Cerebellar nuclear complex (tissue), 1 donor: Measurements from ENCODE around the gene PRIMPOL.
"Not testable (repeated sequence)": the region's sequence is repeated elsewhere in the genome, so short reads cannot be mapped to it uniquely, and the experiment has no call there.

Experiments
- DNase-seq, 2 experiments: peaks; one replicate each; lab custom pipeline; 2025; lab: John Stamatoyannopoulos, UW

PRIMPOL gene, protein sequence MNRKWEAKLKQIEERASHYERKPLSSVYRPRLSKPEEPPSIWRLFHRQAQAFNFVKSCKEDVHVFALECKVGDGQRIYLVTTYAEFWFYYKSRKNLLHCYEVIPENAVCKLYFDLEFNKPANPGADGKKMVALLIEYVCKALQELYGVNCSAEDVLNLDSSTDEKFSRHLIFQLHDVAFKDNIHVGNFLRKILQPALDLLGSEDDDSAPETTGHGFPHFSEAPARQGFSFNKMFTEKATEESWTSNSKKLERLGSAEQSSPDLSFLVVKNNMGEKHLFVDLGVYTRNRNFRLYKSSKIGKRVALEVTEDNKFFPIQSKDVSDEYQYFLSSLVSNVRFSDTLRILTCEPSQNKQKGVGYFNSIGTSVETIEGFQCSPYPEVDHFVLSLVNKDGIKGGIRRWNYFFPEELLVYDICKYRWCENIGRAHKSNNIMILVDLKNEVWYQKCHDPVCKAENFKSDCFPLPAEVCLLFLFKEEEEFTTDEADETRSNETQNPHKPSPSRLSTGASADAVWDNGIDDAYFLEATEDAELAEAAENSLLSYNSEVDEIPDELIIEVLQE

DNA sequence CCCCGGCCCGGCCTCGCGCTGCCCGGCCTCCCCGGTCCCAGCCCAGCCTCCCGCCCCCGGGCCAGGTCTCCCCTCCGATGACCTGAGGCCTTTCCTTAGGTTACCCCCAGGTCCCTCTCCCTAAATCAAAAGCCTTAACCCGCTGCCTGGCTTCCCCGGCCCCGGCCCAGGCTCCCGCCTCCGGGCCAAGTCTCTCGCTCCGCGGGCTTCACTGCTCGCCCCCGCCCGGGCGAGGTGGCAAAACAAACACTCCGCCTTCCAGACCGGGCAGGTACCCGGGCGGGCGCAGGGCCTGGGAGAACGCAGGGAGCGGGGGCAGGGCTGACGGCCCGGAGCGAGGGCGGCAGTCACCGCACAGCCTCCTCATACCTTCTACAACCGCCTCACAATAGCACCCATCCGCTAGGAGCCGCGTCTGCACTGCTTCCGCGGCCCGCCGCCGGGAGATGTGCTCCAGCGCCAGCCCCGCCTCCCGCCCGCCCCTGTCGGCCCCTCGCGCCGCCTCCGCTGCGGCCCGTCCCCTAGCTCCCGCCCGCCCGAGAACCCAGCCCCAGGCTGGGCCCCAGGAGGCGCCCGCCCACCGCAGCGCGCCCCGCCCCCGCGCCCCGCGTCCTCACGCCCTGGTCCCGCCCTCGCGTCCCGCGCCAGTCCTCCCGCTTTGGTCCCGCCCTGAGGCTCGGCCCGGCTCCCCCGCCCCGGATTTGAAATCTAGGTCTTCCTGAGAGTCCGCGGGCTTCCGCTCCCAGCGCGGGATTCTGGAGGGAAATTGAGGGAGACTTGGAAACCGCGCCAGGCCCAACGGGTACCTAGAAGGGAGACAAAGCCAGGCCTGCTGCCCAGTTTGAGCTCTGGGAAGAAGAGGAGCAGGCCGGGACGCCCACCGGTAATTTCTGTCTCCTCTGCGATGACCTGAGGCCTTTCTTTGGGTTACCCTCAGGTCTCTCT lies at the start of gene PRIMPOL, which contains the start of gene CASP3:
Gene PRIMPOL (plus strand): TSS at position 713 of the 945 bp plus-strand sequence. CDS start 7,403 bp downstream, outside the sequence.
Gene CASP3 (minus strand): TSS at position 422 of the 945 bp plus-strand sequence. CDS start 10,994 bp downstream, outside the sequence.
- DNase-seq, result peak; percentile 75 to 83

DNA sequence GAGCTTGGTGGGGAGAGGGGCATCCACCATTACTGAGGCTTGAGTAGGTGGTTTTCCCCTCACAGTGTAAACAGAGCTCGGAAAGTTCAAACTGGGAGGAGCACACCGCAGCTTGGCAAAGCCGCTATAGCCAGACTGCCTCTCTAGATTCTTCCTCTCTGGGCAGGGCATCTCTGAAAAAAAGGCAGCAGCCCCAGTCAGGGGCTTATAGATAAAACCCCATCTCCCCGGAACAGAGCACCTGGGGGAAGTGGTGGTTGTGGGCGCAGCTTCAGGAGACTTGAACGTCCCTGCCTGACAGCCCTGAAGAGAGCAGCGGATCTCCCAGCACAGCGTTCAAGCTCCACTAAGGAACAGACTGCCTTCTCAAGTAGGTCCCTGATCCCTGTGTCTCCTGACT lies 48.6 kb upstream of the PRIMPOL start:
- DNase-seq, result not testable (repeated sequence)

DNA sequence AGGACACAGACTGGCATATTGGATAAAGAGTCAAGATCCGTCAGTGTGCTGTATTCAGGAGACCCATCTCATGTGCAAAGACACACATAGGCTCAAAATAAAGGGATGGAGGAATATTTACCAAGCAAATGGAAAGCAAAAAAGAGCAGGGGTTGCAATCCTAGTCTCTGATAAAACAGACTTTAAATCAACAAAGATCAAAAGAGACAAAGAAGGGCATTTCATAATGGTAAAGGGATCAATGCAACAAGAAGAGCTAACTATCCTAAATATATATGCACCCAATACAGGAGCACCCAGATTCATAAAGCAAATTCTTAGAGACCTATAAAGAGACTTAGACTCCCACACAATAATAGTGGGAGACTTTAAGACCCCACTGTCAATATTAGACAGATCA lies 46.7 kb upstream of the PRIMPOL start:
- DNase-seq, result not testable (repeated sequence)

DNA sequence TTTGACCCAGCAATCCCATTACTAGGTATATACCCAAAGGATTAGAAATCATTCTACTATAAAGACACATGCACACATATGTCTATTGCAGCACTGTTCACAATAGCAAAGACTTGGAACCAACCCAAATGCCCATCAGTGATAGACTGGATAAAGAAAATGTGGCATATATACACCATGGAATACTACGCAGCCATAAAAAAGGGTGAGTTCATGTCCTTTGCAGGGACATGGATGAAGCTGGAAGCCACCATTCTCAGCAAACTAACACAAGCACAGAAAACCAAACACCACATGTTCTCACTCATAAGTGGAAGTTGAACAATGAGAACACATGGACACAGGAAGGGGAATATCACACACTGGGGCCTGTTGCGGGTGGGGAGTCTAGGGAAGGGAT lies 42.1 kb upstream of the PRIMPOL start:
- not testable (repeated sequence) for DNase-seq

DNA sequence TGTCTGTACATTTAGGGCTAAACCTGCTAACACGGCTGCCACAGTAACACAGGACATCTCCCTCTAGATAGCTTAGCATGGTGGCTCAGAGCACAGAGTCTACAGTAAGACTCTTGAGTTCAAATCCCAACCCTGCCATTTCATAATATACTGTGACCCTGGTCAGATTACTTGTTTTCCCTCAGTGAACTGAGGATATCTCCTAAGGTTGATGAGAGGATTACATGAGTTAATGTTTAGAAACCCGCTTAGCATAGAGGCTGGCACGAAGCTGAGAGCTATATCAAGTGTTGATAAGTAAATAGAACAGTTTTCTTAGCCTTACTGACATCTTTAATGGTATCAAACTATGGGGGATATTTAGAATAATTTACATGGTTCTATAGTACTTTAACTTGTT lies 37.5 kb upstream of the PRIMPOL start:
- no peak for DNase-seq

DNA sequence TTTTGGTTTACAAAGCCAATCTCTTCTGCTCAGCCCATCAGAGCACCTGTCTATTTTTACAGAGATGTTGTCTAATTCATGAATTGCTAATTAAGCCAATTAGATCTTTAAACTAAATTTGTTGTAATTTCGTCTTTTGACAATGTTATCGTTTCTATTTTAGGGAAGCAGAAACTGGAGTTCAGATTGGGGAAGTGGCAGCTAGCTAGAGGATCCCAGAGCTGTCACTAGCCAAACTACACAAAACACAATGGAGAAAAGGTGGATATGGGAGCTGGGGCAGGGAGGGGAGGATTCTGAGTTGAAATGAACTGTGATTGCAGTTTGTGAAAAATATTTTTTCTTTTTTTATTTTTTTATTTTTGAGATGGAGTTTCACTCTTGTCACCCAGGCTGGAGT lies 36.1 kb upstream of the PRIMPOL start:
- DNase-seq, result no peak

DNA sequence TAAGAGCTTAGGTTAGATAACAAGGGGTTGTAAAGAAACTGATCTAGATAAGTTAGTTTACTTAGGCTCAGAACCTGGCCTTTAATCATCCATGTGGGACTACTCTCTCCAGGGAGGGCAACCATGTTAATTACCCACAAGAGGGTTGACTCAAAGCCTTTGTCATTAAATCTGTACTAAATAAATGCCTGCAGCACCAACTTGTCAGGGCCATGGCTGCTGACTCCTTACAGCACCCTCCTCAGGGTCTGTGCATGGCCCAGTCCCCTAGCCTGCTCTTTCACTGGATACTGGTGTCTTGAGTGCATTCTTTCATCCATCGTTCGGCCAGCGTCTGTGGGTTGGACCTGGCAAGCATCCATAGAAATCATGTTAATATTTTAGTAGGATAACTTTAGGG lies 35.0 kb upstream of the PRIMPOL start:
- DNase-seq, result no peak

DNA sequence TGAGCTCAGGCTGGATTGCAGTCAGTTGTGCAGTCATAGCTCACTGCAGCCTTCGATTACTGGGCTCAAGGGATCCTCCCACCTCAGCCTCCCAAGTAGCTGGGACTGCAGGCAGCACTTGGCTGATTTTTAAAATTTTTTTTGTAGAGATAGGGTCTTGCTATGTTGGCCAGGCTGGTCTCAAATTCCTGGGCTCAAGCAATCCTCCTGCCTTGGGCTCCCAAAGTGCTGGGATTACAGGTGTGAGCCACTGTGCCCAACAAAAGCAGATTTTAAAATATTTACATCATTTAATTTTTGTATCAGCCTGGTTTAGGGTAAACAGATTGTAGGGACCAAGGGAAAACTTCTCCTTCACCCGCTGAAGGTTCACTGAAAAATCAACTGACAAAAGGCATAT lies 33.4 kb upstream of the PRIMPOL start:
- DNase-seq, result not testable (repeated sequence)

DNA sequence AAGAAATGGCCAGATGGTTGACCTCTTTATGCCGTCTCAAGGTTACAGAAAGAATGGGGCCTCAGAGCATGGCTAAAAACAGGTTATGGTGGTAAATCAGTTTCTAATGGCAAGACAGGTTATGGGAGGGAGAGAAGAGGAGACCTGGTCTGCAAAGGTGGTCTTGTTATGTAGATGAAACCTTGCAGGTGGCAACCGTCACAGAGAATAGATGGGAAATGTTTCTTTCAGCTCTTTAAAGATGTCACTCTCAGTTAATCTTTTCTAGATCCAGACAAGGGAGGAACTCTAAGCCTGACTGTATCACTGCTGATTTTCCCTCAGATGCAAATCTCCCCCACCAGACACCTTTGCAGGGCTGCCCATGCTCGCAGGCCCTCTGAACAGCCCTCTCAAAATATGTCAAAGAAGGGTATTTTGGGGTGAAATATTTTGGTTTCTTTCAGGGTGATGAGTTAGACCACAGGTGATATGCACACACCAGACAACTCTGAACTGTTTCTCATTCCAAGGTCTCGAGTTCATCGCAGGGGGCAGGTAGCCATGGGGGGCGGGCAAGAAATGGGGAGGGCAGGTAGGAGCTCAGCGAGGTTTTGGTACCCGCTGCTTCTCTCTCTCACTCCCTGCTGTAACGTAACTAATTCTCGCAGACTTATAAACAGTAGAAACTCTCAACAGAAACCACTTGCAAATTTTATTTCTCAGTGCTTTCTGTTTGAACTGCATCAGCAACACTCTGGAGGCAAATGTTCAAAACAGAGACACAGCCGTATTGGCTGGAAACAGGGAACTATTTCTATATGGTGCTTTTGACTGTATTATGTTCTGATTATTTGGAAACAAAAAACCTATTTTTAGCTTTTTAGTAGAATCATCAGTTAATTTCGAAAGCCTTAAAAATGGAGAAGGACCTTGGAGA lies 32.6 kb upstream of the PRIMPOL start:
- DNase-seq, result no peak

DNA sequence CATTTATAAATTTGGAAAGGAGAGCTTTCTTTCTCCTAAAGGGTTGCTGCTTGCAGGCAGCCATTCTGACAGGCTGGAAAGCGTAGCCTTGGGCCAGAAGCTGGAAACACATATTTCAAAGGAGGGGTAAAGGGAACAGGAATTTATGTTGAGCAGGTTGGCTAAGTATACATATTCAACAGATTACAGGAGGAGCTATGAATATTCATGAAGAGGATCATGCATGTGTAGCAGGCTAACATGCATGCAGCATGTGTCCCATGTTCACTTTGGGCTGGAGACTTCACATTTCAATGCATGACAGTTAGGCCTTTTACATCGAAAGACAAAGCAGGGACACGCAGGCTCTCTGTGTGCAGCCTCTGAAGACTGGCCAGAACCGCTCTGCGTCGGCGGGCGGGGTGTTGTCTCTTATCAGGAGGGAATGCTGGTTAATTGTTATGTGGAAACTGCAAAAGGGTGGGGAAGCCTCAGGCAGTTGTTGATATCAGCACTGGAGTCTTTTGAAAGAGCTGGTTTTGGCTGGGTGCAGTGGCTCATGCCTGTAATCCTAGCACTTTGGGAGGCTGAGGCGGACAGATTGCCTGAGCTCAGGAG lies 31.8 kb upstream of the PRIMPOL start:
- no peak for DNase-seq

DNA sequence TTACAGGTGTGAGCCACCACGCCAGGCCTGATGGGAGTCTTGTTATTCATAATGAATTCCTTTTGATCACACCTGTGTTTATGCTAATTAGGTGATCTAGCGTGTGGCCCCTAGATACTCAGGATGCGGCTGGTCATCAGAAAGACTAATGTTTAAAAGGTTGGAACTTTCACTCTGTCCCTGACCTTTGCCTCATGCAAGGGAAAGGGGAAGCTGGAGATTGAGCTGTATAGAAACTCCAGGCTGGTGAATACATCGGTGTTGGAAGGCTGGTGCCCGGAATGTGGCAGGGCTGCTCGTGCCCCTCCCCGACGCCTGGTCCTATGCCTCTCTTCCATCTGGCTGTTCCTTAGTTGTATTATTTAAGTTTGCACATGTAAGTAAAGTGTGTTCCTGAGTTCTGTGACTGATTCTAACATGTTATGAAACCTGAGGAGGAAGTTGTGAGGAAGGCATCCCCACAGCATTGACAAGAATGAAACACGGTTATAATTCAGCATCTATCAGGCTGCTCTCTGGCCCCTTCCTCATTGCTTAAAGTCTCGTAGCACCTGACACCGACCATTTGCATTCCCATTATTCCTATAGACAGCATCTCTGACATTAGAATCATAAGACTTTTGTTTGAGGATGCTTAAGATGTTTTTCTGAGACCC lies 29.2 kb upstream of the PRIMPOL start:
- no peak for DNase-seq

DNA sequence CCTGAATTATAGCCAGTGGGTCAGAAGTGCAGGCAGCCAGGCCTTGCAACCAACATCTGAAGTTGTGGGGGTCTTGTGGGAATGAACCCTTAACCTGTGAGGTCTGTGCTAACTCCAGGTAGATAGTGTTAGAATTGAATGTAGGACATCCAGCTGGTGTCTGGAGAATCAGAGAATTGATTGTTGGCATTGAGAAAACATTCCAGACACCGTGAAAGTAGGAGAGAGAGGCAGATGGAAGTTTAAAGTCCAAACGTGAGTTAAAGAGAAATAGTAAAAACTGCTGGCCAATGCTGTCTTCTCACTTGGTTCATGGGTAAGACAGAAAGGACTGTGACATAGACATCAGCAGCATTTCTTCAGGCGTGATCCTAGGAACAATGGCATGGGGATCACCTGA lies 28.0 kb upstream of the PRIMPOL start:
- no peak for DNase-seq

DNA sequence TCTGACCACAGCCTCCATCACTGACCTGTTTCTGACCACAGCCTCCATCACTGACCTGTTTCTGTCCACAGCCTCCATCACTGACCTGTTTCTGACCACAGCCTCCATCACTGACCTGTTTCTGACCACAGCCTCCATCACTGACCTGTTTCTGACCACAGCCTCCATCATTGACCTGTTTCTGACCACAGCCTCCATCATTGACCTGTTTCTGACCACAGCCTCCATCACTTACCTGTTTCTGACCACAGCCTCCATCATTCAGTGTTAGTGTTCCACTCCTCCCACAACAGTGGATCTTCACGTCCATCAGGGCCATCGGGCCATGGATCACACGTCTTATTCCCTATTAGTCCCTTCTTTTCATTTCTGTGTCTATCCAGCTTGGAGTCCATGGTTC lies 25.0 kb upstream of the PRIMPOL start:
- DNase-seq, result not testable (repeated sequence)

DNA sequence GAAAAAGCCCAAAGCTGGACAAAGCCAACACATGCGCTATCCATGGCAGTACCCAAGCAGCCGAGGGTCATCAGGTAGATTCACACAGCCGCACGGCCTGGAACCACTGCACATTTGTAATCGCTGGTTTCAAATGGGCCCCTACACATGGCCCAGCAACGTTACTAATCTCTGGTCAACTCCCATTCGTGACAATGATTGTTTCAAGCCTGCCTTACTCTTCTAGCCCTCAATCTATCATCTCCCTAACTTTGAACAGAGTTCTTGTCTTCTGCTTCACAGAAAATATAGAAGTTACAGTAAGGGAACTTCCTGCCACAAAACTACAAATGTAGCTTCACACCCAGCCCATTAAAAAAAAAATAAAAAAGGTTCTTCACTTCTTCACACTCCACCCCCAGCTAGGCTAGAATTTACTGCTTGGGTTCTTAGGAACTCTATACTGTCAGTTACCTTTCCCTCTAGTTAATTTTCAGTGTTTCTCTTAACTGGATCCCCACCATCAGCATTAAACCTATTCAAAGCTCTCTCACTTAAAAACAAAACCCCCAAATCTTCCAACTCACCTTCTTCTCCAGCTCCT lies 24.5 kb upstream of the PRIMPOL start:
- no peak for DNase-seq

DNA sequence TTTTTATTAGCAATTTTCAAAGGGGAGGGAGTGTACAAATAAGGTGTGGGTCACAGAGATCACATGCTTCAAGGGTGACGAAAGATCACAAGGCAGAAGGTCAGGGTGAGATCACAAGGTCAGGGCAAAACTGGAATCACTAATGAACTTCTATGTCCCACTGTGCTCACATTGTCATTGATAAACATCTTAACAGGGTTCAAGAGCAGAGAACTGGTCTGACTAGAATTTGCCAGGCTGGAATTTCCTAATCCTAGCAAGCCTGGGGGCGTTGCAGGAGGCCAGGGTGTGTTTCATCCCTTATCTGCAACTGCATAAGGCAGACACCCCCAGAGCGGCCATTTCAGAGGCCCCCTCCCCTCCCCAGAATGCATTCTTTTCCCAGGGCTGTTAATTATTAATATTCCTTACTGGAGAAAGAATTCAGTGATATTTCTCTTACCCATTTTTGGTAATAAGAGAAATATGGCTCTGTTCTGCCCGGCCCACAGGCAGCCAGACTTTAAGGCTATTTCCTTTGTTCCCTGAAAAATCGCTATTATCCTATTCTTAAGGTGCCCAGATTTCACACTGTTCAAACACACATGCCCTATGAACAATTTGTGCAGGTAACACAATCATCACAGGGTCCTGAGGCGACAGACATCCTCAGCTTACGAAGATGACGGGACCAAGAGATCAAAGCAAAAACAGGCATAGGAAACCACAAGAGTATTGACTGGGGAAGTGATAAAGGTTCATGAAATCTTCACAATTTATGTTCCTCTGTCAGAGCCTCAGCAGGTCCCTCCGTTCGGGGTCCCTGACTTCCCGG lies 23.5 kb upstream of the PRIMPOL start:
- not testable (repeated sequence) for DNase-seq

DNA sequence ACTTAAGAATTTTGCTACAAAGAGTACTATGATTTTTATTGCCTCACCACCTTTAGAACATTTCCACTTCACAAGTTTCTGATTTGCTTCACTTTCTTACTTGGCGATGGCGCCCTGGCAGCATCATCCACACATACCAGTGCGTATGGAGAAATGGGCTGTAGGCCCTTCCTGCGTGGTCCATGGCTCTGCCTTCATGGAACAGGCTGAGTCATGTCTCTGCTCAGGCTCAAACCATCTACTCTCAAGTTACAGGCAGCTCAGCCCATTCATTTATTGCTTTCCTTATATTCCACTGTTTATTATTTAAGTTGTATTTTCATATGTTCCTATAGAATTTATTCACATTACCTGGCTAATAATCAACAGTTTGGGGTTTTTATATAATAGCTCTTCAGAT lies 21.4 kb upstream of the PRIMPOL start:
- no peak for DNase-seq

DNA sequence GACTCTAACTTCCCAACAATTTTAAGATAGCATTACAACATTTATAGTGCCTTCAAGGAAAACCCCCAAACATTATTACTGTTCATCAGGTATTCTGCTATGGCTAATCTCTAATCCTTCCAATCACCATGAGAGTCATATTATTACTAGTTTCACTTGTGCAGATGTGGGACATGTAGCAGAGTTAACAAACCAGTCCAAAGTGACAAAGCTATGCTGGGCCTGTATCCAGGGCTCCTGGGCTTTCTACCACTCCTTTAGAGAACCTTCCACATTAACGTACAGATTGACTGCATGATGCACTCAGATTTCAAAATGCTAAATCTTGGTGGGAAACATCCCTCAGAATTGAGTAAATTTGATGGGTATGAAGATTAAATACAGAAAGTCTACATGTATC lies 16.7 kb upstream of the PRIMPOL start:
- DNase-seq, result no peak

DNA sequence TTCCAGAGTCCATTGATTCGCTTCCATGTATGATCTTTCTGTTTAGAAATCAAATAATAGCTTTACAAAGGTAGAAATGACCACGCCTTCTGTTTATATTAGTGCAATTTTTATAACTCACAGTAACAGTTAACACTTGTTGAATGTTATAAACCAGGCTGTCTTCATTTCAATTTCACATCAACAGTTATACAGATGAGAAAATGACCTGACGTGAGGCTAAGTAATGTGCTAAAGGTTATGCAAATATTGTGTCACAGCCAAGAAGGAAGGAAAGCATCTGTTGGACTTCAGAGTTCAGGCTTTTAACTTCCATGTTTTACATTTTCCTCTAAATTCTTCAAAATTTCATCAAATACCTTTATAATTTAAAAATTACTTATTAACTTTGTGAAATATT lies 14.2 kb upstream of the PRIMPOL start:
- no peak for DNase-seq

DNA sequence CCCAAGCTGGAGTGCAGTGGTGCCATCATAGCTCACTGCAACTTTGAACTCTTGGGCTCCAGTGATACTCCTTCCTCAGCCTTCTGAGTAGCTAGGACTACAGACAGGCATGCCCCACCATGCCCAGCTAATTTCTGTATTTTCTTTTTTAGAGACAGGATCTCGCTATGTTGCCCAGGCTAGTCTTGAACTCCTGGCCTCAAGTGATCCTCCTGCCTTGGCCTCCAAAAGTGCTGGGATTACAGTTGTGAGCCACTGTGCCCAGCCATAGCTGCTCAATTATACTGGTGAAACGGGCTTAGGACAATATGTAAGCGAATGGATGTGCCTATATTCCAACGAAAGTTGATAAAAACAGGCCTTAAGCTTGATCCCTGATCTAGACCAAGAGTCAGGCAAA lies 13.4 kb upstream of the PRIMPOL start:
- no peak for DNase-seq
